Hematopoietic multipotent progenitor cell (in vitro differentiated cells): ENCODE data around the gene PRKCH. TPM values are rescaled to one million over a fixed set of nuclear protein-coding genes. Genes with fewer than 3 reads are reported as not detected.

Source experiments
- DNase-seq, 3 donors: peaks; one replicate each; pipeline ENCODE4 v3.0.0-alpha.2; 2011 to 2015; ENCODE audit warnings: low read depth in 2 of 3, low spot score in 2 of 3
- total RNA-seq: library from RNA; depleted of rRNA; stranded (reverse); fragments of >200 nt; gene quantifications from one replicate; pipeline ENCODE4 v1.2.3, GENCODE V29; 2012

Gene PRKCH
- total RNA-seq, 1 donor: 138 TPM

GRCh38 chr14:61540931-61541330 is 219.6 kb downstream of the PRKCH start:
- DNase-seq: no peak

GRCh38 chr14:61542848-61543790 is 221.7 kb downstream of the PRKCH start:
- DNase-seq: no peak

GRCh38 chr14:61543946-61544345 is 222.6 kb downstream of the PRKCH start:
- no peak for DNase-seq

- no peak for DNase-seq
Measured at GRCh38 chr14:61544448-61545330, 223.3 kb downstream of the PRKCH start.

- no peak for DNase-seq
Measured at GRCh38 chr14:61545726-61546455, 224.5 kb downstream of the PRKCH start.

- DNase-seq: no peak
Measured at GRCh38 chr14:61547186-61548069, 226.0 kb downstream of the PRKCH start.

GRCh38 chr14:61549425-61549824 is 228.0 kb downstream of the PRKCH start:
- DNase-seq: no peak

GRCh38 chr14:61551384-61551783 is 230.0 kb downstream of the PRKCH start:
- DNase-seq: no peak

GRCh38 chr14:61552241-61552640 is 230.9 kb downstream of the PRKCH start:
- no peak for DNase-seq

GRCh38 chr14:61553730-61554641 is 232.6 kb downstream of the PRKCH start:
- DNase-seq: no peak

- no peak for DNase-seq
Measured at GRCh38 chr14:61555056-61555838, 233.9 kb downstream of the PRKCH start.

GRCh38 chr14:61556455-61556854 is 235.1 kb downstream of the PRKCH start:
- no peak for DNase-seq

- DNase-seq: no peak
Measured at GRCh38 chr14:61557262-61557661, 235.9 kb downstream of the PRKCH start.

GRCh38 chr14:61557854-61558253 is 236.5 kb downstream of the PRKCH start:
- no peak for DNase-seq

GRCh38 chr14:61558271-61558670 is 236.9 kb downstream of the PRKCH start:
- DNase-seq: no peak

GRCh38 chr14:61559641-61560201 is 238.3 kb downstream of the PRKCH start:
- no peak for DNase-seq

- no peak for DNase-seq
Measured at GRCh38 chr14:61560323-61560722, 238.9 kb downstream of the PRKCH start.

- DNase-seq: no peak
Measured at GRCh38 chr14:61561104-61561503, 239.7 kb downstream of the PRKCH start.
